ENCODE results near the gene RALB. TPM values are rescaled to one million over a fixed set of nuclear protein-coding genes. Genes with fewer than 3 reads are reported as not detected.

RALB gene
- total RNA-seq, 2 donors from 2014 or later: 43.7 to 48.5 TPM

DNA sequence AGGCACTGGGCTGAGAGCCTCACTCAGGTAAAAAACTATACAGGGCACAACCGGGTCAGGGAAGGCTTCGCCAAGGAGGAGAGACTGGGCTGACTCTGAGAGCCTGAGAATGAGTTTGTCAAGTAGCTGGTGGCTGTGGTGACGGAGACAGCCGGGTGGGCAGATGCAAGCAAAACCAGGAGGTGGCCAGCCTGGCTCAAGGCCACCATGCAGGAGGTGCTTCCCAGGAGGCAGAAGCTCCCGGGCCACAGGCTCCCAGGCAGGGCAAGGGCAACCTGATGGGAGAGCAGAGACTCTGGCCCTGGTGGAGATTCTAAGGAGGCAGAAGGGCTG lies 90.4 kb downstream of the RALB start:
- Histone ChIP-seq H3K27ac (no peak overlapping the region), H3K4me1 (peaks cover 0 to 40% of the 10 kb centered on the region in 2 donors), H3K36me3 (no peaks in the 10 kb centered on the region), H3K9me3 (no peaks in the 10 kb centered on the region), H3K27me3 (peaks cover 0 to 32% of the 10 kb centered on the region in 2 donors), H3K4me3 (peak overlapping the region in 1 of 2 donors; percentile 55)
- no peak for DNase-seq (ENCODE audit: low spot score)
- TF ChIP-seq, protein P1, sequence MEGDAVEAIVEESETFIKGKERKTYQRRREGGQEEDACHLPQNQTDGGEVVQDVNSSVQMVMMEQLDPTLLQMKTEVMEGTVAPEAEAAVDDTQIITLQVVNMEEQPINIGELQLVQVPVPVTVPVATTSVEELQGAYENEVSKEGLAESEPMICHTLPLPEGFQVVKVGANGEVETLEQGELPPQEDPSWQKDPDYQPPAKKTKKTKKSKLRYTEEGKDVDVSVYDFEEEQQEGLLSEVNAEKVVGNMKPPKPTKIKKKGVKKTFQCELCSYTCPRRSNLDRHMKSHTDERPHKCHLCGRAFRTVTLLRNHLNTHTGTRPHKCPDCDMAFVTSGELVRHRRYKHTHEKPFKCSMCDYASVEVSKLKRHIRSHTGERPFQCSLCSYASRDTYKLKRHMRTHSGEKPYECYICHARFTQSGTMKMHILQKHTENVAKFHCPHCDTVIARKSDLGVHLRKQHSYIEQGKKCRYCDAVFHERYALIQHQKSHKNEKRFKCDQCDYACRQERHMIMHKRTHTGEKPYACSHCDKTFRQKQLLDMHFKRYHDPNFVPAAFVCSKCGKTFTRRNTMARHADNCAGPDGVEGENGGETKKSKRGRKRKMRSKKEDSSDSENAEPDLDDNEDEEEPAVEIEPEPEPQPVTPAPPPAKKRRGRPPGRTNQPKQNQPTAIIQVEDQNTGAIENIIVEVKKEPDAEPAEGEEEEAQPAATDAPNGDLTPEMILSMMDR (IDR thresholded peaks at IDR 0.05): no peak

DNA sequence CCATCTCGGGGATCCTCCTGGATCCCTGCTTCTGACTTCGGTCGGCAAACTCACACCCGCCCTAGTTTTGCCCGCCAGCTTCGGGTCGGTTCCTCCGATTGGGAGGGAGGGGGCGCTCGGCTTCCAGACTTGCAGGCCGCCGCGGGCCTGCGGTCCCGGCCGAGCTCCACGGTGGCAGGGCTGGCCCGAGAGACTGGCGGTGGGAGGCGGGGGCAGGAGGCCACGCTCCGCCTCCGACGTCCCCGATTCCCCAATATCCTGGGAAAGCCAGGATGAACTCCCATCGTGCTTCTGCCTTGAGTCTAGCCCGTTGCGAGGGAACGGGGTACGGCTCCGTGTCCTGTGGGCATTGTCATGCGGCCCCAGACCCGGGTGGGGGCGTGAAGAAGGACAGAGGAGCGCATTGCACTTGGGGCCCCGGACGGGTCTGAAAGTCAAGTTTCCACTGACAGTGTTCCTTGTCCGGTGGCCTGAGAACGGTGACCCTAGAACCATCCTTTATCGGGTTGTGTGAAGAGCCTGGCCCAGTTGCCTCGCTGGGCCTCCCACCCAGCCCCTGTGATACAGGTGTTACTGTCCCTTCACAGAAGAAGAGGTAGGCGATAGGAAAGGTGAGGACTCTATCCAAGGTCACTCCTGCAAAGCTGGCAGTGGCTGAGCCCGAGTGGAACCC lies 90.9 kb downstream of the RALB start:
- peak; percentile 87 for DNase-seq (ENCODE audit: low spot score)
- TF ChIP-seq, protein P1 (IDR thresholded peaks at IDR 0.05): peak; percentile 70 to 95
- H3K4me1 ChIP-seq: peaks cover 0 to 40% of the 10 kb centered on the region in 2 donors
- peaks cover 0 to 32% of the 10 kb centered on the region in 2 donors for H3K27me3 ChIP-seq
- H3K9me3 ChIP-seq: no peaks in the 10 kb centered on the region
- no peaks in the 10 kb centered on the region for H3K36me3 ChIP-seq
- H3K4me3 ChIP-seq: peak overlapping the region in 1 of 2 donors; percentile 55
- no peak overlapping the region for H3K27ac ChIP-seq

Other genes with a start within 250 kb of the RALB start
- gene EPB41L5, start 239.8 kb upstream of the RALB start, total RNA-seq: 10 to 100 TPM in 1 of 2 donors, 1 to 10 TPM in 1; 7.9 to 15.4 TPM
- 10 to 100 TPM; 31.8 to 33.2 TPM for gene TMEM185B, start 29.5 kb upstream of the RALB start, total RNA-seq
- 1 to 10 TPM in 1 of 2 donors, under 1 TPM in 1; 0.74 to 5.9 TPM for gene INHBB, start 93.3 kb downstream of the RALB start, total RNA-seq